Central memory CD8-positive, alpha-beta T cell (primary cell): Measurements from ENCODE around the gene CLHC1.
"Not testable (repeated sequence)": the region's sequence is repeated elsewhere in the genome, so short reads cannot be mapped to it uniquely, and the experiment has no call there.

Experiments used
- ATAC-seq: fragments of 150-1000 bp; cut with Tn5 transposase; replicated peaks from 2 replicates; pipeline ENCODE4 v1.10.0; 2022; ENCODE audit warnings: mild to moderate bottlenecking, moderate FRiP score, moderate number of reproducible peaks; ENCODE audit not compliant: poor library complexity, severe bottlenecking; ENCODE audit errors: extremely low read depth
- DNase-seq, 2 donors: peaks; one replicate each; pipeline ENCODE4 v3.0.0; 2021; ENCODE audit warnings: low spot score in 2 of 2
- H3K27ac Mint-ChIP-seq: one replicate; pipeline ENCODE4 v1.8.0; 2022; ENCODE audit warnings: low read depth, mild to moderate bottlenecking, moderate library complexity, mixed read lengths
- H3K27me3 Mint-ChIP-seq: one replicate; pipeline ENCODE4 v1.8.0; 2022; ENCODE audit warnings: mixed read lengths
- H3K36me3 Mint-ChIP-seq: one replicate; pipeline ENCODE4 v1.8.0; 2022; ENCODE audit warnings: mild to moderate bottlenecking, moderate library complexity, mixed read lengths; ENCODE audit not compliant: insufficient read depth
- H3K4me1 Mint-ChIP-seq: one replicate; pipeline ENCODE4 v1.8.0; 2022; ENCODE audit warnings: mixed read lengths
- H3K4me3 Mint-ChIP-seq: one replicate; pipeline ENCODE4 v1.8.0; 2022; ENCODE audit warnings: mild to moderate bottlenecking, moderate library complexity, mixed read lengths
- H3K9me3 Mint-ChIP-seq: one replicate; pipeline ENCODE4 v1.8.0; 2022; ENCODE audit warnings: mixed read lengths

The CLHC1 gene

DNA sequence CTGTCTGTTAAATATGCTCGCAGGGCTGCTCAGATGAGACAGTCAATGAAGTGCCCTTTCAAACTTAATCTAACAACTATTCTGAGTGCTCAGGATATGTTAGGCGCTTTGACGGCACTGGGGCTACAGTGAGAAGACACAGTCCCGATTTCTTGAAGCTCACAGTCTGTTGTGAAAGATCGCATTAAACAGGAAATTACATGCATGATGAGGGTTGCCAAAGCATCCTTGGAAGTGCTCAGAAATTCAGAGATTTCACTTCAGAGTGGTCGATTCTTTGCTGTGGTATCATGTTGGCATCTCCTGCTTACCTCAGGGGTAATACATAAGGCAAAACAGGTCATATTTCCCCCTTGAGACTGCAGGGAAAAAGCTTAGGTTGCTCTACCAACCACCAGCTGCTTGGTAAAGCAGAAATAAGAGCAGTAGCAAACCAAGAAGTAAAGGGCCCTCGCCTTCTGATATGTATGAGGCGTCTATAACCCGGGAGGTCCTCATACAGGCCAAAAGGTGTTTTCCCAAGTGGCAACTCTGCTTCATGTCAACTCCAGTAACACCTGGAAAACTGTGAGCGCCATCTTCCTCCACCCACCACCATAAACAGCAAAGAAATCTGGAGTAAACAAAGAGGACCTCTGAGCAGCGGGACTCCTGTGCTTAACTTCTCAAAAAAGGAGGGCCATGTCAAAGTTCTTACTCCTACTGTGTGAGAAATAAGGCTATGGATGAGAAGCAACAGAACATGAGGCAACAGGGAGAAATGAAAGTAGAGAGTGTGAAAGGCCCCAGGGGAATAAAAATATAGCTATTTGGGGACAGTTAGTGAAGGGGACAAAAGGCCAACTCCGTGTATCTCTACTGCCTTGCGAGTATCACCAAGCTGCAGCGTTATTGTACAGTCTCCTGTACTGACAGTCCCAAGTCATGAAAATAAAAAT, 79.3 kb downstream of the CLHC1 start:
- H3K4me1 Mint-ChIP-seq, result peaks cover 4% of the 10 kb centered on the region
- no peak overlapping the region for H3K4me3 Mint-ChIP-seq
- H3K9me3 Mint-ChIP-seq, result no peaks in the 10 kb centered on the region
- DNase-seq (no peak), ATAC-seq (no peak)
- H3K27me3 Mint-ChIP-seq, result no peaks in the 10 kb centered on the region
- no peak overlapping the region for H3K27ac Mint-ChIP-seq
- peaks cover under 1% of the 10 kb centered on the region for H3K36me3 Mint-ChIP-seq

DNA sequence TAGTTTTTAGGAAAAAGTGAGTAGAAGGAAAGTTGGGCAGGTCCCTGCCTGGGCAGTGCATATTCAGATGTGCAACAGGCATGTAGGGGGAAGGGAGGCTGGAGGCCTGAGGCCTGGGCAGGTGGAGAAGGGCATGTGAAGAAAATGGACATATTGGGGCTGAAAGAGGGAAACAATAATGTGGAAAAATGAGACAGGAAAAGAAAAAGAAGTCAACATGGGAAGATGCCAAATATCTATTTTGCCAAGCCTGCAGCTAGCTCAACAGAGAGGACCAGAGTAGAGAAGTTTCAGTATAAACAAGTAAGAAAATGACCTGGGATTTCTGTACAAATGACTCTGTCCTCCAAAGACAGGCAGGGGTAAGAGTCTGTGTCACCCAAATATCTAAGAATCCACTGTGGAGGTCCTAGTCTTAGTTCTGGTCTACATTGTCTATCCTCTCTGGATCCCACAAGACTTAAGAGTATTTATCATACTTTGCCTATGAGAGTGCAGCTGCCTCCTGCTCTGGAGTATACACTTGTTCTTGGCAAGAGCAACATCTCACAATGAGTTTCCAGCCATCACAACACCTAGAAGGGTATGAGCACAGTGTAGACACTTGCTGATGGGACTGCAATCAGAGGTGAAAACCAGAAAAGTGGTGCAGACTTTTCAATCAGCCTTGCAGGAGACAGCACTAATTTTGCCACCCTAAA, 80.2 kb downstream of the CLHC1 start:
- no peak overlapping the region for H3K27ac Mint-ChIP-seq
- no peak for ATAC-seq
- no peak for DNase-seq
- H3K9me3 Mint-ChIP-seq, result no peaks in the 10 kb centered on the region
- H3K4me3 Mint-ChIP-seq, result no peak overlapping the region
- H3K36me3 Mint-ChIP-seq, result no peaks in the 10 kb centered on the region
- H3K27me3 Mint-ChIP-seq, result no peaks in the 10 kb centered on the region
- no peaks in the 10 kb centered on the region for H3K4me1 Mint-ChIP-seq

DNA sequence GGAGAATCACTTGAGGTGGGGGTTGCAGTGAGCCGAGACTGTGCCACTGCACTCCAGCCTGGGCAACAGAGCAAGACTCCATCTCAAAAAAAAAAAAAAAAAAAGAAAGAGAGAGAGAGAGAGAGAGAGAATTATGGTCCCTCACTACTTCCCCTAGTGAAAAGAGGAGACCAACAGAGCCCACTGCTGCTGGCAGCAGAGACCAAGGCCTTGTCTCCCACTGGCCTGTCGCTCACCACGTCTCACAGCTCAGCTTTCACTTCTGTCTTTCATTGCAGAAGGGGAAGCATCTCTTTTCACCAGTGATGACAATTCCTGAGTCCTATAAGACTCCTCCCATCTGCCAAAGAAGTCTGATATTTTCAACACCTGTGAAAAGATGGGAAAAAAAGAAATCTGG, 81.3 kb downstream of the CLHC1 start:
- Mint-ChIP-seq H3K4me1 (no peaks in the 10 kb centered on the region), H3K36me3 (no peaks in the 10 kb centered on the region), H3K27me3 (no peaks in the 10 kb centered on the region), H3K9me3 (no peaks in the 10 kb centered on the region), H3K27ac (no peak overlapping the region), H3K4me3 (no peak overlapping the region)
- no peak for ATAC-seq
- no peak for DNase-seq

DNA sequence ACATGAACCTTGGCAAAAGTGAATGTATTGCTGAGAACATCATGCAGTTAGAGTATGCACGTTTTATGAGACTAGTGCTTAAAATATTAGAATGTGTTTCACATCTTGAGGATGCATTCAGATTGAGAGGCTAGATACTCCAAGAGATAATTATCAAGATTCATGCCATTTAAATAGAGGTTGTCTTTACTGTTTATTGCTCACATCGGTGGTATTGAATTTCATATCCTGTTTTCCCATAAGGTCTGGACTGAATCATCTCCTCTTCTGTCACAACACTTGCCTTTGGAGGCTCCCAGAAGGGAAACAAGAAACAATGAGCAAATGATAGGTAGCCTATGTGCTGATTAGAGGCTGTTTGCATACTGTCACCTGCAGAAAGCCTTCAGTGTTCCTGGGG, 83.8 kb downstream of the CLHC1 start:
- H3K27ac Mint-ChIP-seq, result no peak overlapping the region
- no peaks in the 10 kb centered on the region for H3K36me3 Mint-ChIP-seq
- DNase-seq, result no peak
- H3K4me1 Mint-ChIP-seq, result no peaks in the 10 kb centered on the region
- H3K4me3 Mint-ChIP-seq, result no peak overlapping the region
- no peaks in the 10 kb centered on the region for H3K27me3 Mint-ChIP-seq
- ATAC-seq, result no peak
- no peaks in the 10 kb centered on the region for H3K9me3 Mint-ChIP-seq

DNA sequence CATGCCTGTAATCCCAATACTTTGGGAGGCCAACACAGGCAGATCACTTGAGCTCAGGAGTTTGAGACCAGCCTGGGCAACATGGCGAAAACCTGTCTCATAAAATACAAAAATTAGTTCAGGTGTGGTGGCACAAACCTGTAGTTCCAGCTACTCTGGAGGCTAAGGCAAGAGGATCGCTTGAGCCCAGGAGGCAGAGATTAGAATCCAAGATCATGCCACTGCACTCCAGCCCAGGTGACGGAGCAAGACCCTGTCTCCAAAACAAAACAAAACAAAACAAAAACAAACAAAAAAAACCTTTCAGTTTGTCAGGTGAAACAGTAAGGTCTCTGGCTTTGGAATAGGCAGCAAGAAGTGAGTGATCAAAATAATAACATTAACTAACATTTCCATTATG, 84.6 kb downstream of the CLHC1 start:
- H3K4me3 Mint-ChIP-seq, result no peak overlapping the region
- no peaks in the 10 kb centered on the region for H3K27me3 Mint-ChIP-seq
- no peak overlapping the region for H3K27ac Mint-ChIP-seq
- no peaks in the 10 kb centered on the region for H3K9me3 Mint-ChIP-seq
- peaks cover 2% of the 10 kb centered on the region for H3K4me1 Mint-ChIP-seq
- no peak for ATAC-seq
- H3K36me3 Mint-ChIP-seq, result no peaks in the 10 kb centered on the region
- no peak for DNase-seq

DNA sequence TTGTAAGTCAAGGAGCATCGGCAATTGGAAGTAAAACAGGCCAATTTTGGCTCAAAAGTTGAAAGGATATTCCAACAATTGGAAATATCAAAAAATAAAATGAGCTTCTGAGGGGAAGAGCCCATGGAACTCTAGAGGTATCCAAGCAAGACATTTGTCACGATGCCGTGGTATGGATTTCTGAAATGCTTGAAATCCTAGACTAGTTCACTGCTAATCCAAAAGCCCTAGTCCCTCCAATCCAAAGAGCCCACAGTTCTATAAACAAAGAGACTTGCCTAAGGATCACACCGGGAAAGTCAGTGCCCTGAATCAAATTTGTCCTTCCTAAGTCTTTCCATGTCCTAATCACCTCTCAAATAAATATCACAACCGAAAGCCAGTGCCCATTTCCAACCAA, 85.1 kb downstream of the CLHC1 start:
- DNase-seq, result no peak

DNA sequence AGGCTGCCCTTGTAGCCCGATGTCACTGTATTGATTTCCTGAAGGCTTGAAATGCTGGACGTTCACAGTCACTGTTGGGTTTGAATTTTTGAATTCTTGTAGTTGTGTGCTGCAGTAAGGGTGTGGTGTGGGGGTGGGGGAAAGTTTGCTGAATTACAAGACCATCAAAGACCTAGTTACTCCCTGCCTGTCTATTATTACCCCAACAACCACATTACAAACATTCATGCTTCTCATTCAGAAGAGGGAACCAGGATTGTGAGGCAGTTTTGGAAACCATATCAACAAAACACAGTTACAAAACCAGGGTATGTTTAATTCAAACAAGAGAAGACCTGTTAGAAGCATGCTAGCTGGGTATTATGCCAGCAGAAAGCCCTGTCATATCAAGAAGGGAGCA, 85.8 kb downstream of the CLHC1 start:
- no peak for ATAC-seq
- DNase-seq, result no peak
- Mint-ChIP-seq H3K4me3 (no peak overlapping the region), H3K4me1 (peaks cover 11% of the 10 kb centered on the region), H3K9me3 (no peaks in the 10 kb centered on the region), H3K36me3 (no peaks in the 10 kb centered on the region), H3K27ac (no peak overlapping the region), H3K27me3 (no peaks in the 10 kb centered on the region)

More for the DNA sequence above, 85.1 kb downstream of the CLHC1 start:
- no peak overlapping the region for H3K27ac Mint-ChIP-seq
- H3K4me3 Mint-ChIP-seq, result no peak overlapping the region
- H3K9me3 Mint-ChIP-seq, result no peaks in the 10 kb centered on the region
- no peaks in the 10 kb centered on the region for H3K36me3 Mint-ChIP-seq
- ATAC-seq, result no peak
- H3K27me3 Mint-ChIP-seq, result no peaks in the 10 kb centered on the region
- peaks cover 7% of the 10 kb centered on the region for H3K4me1 Mint-ChIP-seq

DNA sequence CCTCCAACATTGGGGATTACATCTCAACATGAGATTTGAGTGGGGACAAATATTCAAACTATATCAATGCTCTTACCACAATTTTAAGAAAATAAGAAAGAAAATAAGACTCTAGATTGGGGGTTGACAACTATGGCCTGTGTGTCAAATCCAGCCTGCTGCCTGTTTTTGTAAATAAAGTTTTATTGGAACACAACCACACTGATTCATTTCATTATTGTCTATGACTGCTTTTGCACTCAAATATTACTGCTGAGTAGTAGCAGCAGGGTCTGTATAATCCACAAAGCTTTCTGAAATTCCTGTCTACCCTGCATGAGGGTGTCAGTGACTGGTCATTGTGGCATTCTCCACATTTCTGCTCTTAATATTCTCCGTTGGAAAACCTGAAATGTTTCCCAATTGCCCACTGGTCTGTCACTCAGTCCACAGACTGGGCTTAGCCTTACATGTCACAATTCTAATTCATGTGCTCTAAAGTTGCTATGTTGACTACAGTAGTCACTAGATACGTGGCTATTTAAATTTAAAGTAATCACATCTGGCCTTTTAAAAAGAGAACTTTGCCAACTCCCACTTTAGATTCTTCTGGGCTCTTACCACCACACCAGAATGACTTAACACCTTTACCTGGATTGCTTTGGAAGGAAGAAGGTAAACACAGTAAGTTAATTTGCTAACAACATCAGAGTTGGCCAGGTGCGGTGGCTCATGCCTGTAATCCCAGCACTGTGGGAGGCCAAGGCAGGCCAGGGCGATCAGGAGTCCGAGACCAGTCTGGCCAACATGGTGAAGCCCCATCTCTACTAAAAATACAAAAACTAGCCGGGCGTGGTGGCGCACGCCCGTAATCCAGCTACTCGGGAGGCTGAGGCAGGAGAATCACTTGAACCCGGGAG, 86.9 kb downstream of the CLHC1 start:
- Mint-ChIP-seq H3K27me3 (no peaks in the 10 kb centered on the region), H3K27ac (no peak overlapping the region), H3K9me3 (no peaks in the 10 kb centered on the region), H3K4me3 (no peak overlapping the region), H3K36me3 (no peaks in the 10 kb centered on the region), H3K4me1 (peaks cover 11% of the 10 kb centered on the region)
- DNase-seq, result no peak
- no peak for ATAC-seq

DNA sequence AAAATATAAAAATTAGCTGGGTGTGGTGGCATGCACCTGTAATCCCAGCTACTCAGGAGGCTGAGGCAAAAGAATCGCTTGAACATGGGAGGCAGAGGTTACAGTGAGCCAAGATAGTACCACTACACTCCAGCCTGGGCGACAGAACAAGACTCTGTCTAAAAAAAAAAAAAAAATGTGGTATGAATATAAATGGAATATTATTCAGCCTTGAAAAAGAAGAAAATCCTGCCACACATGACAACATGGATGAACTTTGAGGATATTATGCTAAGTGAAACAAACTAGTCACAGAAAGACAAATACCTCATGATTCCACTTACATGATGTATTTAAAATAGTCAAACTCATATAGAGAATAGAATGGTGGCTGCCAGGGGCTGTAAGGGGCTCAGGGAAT, 88.4 kb downstream of the CLHC1 start:
- not testable (repeated sequence) for H3K36me3 Mint-ChIP-seq, DNase-seq, H3K27me3 Mint-ChIP-seq, ATAC-seq, H3K27ac Mint-ChIP-seq, H3K4me3 Mint-ChIP-seq, H3K9me3 Mint-ChIP-seq
- peaks cover 11% of the 10 kb centered on the region for H3K4me1 Mint-ChIP-seq

DNA sequence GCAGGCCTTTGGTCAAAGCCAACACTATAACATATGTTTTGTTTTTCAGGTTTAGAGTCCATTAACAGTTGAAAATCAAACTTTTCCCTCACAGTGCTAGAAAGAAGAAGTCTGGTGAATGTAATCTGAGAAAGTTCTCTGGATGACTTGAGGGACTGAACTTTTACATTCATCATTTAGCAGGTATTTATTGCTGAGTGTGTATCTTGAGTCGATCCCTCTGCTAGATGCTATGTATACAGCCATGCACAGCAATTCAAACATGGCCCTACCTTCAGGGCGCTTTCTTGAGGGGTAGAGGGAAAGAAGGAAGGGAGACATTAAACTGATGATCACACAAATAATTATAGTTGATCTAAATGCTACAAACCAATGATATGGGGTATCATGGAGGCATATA, 89.6 kb downstream of the CLHC1 start:
- Mint-ChIP-seq H3K4me3 (no peak overlapping the region), H3K9me3 (no peaks in the 10 kb centered on the region), H3K36me3 (no peaks in the 10 kb centered on the region), H3K27ac (no peak overlapping the region), H3K4me1 (peaks cover 11% of the 10 kb centered on the region), H3K27me3 (no peaks in the 10 kb centered on the region)
- ATAC-seq (no peak), DNase-seq (no peak)

DNA sequence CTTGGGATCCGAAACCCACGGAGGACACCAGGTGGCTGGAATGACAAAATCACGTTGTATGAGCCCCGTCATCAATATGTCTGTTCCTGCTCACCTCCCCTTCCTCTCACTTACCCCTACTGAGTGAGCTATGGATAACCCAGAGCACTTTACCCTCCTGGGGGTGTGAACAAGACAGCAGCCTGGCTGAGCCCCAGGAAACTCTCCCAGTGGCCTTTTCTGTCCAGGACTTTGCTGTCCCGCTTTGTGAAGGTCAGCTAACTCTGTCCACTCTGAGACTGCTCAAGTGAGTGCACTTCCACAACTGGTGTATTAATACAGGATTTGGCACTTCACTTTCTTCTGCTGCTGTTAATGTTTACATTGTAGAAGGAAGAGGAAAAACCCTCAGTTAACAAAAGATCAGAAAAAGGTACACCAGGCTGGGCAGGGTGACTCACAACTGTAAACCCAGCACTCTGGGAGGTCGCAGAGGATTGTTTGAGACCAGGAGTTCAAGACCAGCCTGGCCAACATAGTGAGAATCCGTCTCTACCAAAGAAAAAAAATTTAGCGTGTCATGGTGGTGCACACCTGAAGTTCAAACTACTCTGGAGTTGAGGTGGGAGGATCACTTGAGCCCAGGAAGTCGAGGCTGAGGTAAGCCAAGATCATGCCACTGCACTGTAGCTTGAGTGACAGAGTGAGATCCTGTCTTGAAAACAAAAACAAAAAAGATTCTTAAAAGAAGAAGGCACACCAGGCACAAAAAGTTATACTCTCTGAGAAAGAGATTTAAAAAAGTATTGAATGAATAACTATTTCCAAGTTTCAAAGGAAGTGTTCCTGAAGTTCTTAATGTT, 90.3 kb downstream of the CLHC1 start:
- Mint-ChIP-seq H3K27me3 (no peaks in the 10 kb centered on the region), H3K36me3 (no peaks in the 10 kb centered on the region), H3K4me1 (peaks cover 11% of the 10 kb centered on the region), H3K4me3 (no peak overlapping the region), H3K27ac (no peak overlapping the region), H3K9me3 (no peaks in the 10 kb centered on the region)
- DNase-seq (no peak), ATAC-seq (no peak)
